Choroid plexus epithelial cell (primary cell): ENCODE measurements around the gene TAPBP.

Source experiments
- DNase-seq: peaks from one replicate; pipeline ENCODE4 v3.0.0-alpha.2; 2010; ENCODE audit warnings: low read depth
- H3K4me3 ChIP-seq: 2 replicates; pipeline ENCODE4 v1.5.1; 2011; ENCODE audit warnings: low read depth, mild to moderate bottlenecking, control low read depth, low read length, moderate library complexity
- TF ChIP-seq, protein P1 (sequence below): conservative IDR thresholded peaks from 2 replicates; pipeline ENCODE4 v1.5.1; 2011; ENCODE audit warnings: low read depth, mild to moderate bottlenecking, control low read depth, inconsistent platforms, low read length, moderate library complexity

Gene TAPBP

DNA sequence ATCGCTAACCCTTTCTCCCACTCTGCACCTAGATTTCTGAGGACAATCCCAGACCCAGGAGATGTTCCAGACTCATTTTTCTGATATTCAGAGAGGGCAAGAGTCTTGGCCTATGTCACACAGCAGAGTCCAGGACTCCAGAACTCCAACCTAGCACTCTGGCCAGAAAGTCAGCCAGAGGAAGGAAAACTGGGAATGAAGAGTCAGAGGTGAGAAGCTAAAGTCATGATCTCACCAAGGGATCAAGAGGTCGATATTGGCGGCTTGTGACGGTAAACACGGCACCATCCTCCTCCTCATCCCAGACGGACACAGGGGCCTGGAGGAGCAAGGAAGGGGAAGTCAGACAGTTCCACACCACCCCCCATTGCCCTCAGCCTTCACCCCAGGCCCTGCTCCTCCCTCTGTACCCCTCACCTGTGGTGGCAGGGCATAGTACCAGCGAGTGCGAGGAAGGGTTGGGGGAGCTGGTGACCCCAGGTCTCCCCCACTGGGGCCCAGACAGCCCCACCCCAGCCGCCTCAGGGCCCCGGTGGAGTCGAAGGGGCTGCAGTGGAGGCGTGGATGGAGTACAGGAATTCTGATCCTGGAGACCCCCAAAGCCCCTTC lies 17.0 kb downstream of the TAPBP start:
- TF ChIP-seq, protein P1, sequence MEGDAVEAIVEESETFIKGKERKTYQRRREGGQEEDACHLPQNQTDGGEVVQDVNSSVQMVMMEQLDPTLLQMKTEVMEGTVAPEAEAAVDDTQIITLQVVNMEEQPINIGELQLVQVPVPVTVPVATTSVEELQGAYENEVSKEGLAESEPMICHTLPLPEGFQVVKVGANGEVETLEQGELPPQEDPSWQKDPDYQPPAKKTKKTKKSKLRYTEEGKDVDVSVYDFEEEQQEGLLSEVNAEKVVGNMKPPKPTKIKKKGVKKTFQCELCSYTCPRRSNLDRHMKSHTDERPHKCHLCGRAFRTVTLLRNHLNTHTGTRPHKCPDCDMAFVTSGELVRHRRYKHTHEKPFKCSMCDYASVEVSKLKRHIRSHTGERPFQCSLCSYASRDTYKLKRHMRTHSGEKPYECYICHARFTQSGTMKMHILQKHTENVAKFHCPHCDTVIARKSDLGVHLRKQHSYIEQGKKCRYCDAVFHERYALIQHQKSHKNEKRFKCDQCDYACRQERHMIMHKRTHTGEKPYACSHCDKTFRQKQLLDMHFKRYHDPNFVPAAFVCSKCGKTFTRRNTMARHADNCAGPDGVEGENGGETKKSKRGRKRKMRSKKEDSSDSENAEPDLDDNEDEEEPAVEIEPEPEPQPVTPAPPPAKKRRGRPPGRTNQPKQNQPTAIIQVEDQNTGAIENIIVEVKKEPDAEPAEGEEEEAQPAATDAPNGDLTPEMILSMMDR: no peak
- no peak for DNase-seq
- peak overlapping the region; percentile 92 for H3K4me3 ChIP-seq

DNA sequence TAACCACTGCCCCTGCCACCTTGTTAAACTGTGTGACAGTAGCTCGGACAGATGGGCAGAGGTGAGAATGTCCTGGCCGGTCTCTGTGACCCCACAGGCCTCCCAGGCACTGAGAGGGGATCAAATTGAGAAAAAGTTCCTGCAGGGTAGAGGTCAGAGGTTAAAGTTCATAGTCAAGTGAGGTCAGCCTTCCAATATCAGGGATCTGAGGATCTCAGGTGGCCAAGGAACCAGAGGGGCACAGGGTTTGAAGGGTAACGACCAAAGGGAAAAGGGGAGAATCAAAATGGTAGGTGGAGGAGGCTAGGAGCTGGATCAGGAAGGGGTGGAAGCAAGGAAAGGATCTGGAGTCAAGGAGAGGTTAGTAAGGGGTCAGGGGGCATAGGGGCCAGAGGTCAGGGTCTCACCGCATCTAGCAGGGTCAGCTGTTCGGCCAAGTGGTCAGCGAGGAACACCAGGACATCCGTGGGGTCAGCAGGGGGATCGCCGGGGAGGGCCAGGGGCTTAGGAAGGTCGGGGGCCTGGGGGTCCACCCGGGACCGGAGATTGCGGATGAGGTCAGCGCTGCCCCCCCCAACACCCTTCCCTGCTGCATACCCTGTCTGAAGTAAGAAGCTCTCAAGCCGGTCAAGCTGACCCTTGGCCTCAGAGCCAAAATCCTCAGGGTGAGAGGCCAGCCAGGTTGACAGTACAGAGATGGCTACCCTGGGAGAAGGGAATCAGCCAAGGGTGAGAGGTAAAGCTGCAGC lies 18.1 kb downstream of the TAPBP start:
- TF ChIP-seq, protein P1: no peak
- no peak overlapping the region for H3K4me3 ChIP-seq
- no peak for DNase-seq

- no peak overlapping the region for H3K4me3 ChIP-seq
- TF ChIP-seq, protein P1: no peak
- DNase-seq: no peak
These were observed 19.6 kb downstream of the TAPBP start for GRCh38 chr6:33294086-33294823.

GRCh38 chr6:33292996-33293682 lies 20.7 kb downstream of the TAPBP start:
- H3K4me3 ChIP-seq: no peak overlapping the region
- DNase-seq: no peak

GRCh38 chr6:33290459-33290858 lies 23.4 kb downstream of the TAPBP start:
- peak overlapping the region; percentile 87 for H3K4me3 ChIP-seq
- TF ChIP-seq, protein P1: no peak
- no peak for DNase-seq

More at GRCh38 chr6:33292996-33293682, 20.7 kb downstream of the TAPBP start:
- TF ChIP-seq, protein P1: no peak

DNA sequence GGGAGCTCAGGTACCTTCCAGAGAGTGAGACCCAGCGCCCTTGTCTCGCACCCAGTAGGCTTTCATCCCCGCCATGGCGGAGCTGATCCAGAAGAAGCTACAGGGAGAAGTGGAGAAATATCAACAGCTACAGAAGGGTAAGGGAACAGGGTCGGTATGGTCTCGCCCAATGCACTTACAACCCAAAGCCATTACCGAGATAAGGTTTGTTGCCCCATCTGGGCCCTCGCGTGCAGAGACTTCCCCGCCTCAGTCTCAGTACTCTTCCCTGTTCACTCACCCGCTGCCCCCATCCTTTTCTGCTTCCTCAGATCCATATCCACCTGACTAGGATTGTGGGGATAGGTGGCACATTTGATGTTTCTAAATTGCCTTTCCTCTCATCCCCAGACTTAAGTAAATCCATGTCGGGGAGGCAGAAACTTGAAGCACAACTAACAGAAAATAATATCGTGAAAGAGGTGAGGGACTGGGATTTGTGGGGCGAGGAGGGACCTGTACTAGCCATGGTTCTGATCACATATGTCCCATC lies 24.0 kb downstream of the TAPBP start:
- no peak for DNase-seq

More for the DNA sequence above, 24.0 kb downstream of the TAPBP start:
- TF ChIP-seq, protein P1: no peak
- H3K4me3 ChIP-seq: peak overlapping the region; percentile 87
